ENCODE measurements around the gene SQSTM1.

Gene SQSTM1

GRCh38 chr5:179806250-179807048 lies 14.3 kb upstream of the SQSTM1 start, which contains the start of gene MGAT4B:
Gene MGAT4B, minus strand, starts transcription at chr5:179806866. Its CDS starts 283 bp downstream, at chr5:179806583.
- peak; percentile 55 for DNase-seq

- no peak for DNase-seq
These were observed 8.4 kb upstream of the SQSTM1 start for GRCh38 chr5:179812135-179812825.

GRCh38 chr5:179812997-179813607 lies 7.6 kb upstream of the SQSTM1 start:
- no peak for DNase-seq

- no peak for DNase-seq
These were observed 6.6 kb upstream of the SQSTM1 start for GRCh38 chr5:179814090-179814489.

- no peak for DNase-seq
These were observed 5.0 kb upstream of the SQSTM1 start for GRCh38 chr5:179815491-179816249.

GRCh38 chr5:179816401-179816795 lies 4.3 kb upstream of the SQSTM1 start:
- no peak for DNase-seq

GRCh38 chr5:179816796-179817469 lies 3.8 kb upstream of the SQSTM1 start:
- no peak for DNase-seq

GRCh38 chr5:179817470-179817840 lies 3.2 kb upstream of the SQSTM1 start:
- no peak for DNase-seq

- no peak for DNase-seq
These were observed 2.6 kb upstream of the SQSTM1 start for GRCh38 chr5:179817890-179818745.

- DNase-seq, result peak; percentile 83
These were observed 1.9 kb upstream of the SQSTM1 start for GRCh38 chr5:179818746-179819295.

- DNase-seq, result peak; percentile 28
These were observed 1.2 kb upstream of the SQSTM1 start for GRCh38 chr5:179819296-179820126.

GRCh38 chr5:179820127-179820482 lies 600 bp upstream of the SQSTM1 start:
- DNase-seq, result no peak

- DNase-seq, result peak; percentile 83
These were observed 773 bp downstream of the SQSTM1 start for GRCh38 chr5:179821298-179822058.

- DNase-seq, result no peak
These were observed 1.3 kb downstream of the SQSTM1 start for GRCh38 chr5:179822059-179822432.

- DNase-seq, result no peak
These were observed 1.8 kb downstream of the SQSTM1 start for GRCh38 chr5:179822444-179822990.

GRCh38 chr5:179823937-179824744 lies 3.4 kb downstream of the SQSTM1 start:
- DNase-seq, result no peak

- no peak for DNase-seq
These were observed 4.0 kb downstream of the SQSTM1 start for GRCh38 chr5:179824745-179825112.

- DNase-seq, result no peak
These were observed 5.0 kb downstream of the SQSTM1 start for GRCh38 chr5:179825655-179826182.

Data from activated effector memory CD4-positive, alpha-beta T cell treated with Interleukin-2 at 50 U/mL for 16 hours (primary cell).